Keratinocyte (primary cell): Measurements from ENCODE around the gene GKN1. TPM values are rescaled to one million over a fixed set of nuclear protein-coding genes. Genes with fewer than 3 reads are reported as not detected.

ENCODE experiments used
- DNase-seq: peaks from one replicate; pipeline ENCODE4 v3.0.0-alpha.2; 2011; ENCODE audit warnings: low read depth, missing footprints, low spot score
- FAIRE-seq: peaks from 2 replicates; lab custom pipeline; 2011; peaks lifted over from hg19 to GRCh38; lab: Jason Lieb, UNC
- H2AFZ ChIP-seq: 2 replicates; pipeline ENCODE4 v1.6.0; 2012; ENCODE audit warnings: low read length, control low read depth, inconsistent platforms; ENCODE audit not compliant: control insufficient read depth
- H3K27ac ChIP-seq: 2 replicates; pipeline ENCODE4 v1.5.1; 2011; ENCODE audit warnings: low read length; ENCODE audit not compliant: control insufficient read depth, insufficient read depth
- H3K27me3 ChIP-seq: 3 replicates; pipeline ENCODE4 v1.6.0; 2011; ENCODE audit warnings: low read length; ENCODE audit not compliant: control insufficient read depth, insufficient read depth; ENCODE audit errors: extremely low read depth
- H3K36me3 ChIP-seq, 2 experiments: 2 replicates in 1 of 2; 3 replicates in 1 of 2; pipeline ENCODE4 v1.5.1; 2011; ENCODE audit warnings: low read length in 2 of 2, mild to moderate bottlenecking in 1 of 2; ENCODE audit not compliant: control insufficient read depth in 2 of 2, insufficient read depth in 2 of 2; ENCODE audit errors: extremely low read depth in 1 of 2
- H3K4me1 ChIP-seq: 3 replicates; pipeline ENCODE4 v1.5.1; 2011; ENCODE audit warnings: low read length; ENCODE audit not compliant: control insufficient read depth, insufficient read depth; ENCODE audit errors: extremely low read depth
- H3K4me2 ChIP-seq: 3 replicates; pipeline ENCODE4 v1.6.0; 2011; ENCODE audit warnings: low read depth, low read length; ENCODE audit not compliant: control insufficient read depth, insufficient read depth; ENCODE audit errors: extremely low read depth
- H3K4me3 ChIP-seq, 3 experiments: fragments of 200-600 bp in 1 of 3; sonication (generic) in 1 of 3; 2 replicates in 2 of 3; 3 replicates in 1 of 3; pipeline ENCODE4 v1.5.1; 2011 to 2016; ENCODE audit warnings: low read length in 3 of 3, mild to moderate bottlenecking in 3 of 3, control low read depth in 2 of 3, inconsistent platforms in 1 of 3, low read depth in 1 of 3, mixed read lengths in 1 of 3, mixed run types in 1 of 3, moderate library complexity in 1 of 3; ENCODE audit not compliant: control insufficient read depth in 2 of 3, insufficient read depth in 2 of 3; ENCODE audit errors: extremely low read depth in 1 of 3
- H3K79me2 ChIP-seq: 2 replicates; pipeline ENCODE4 v1.6.0; 2012; ENCODE audit warnings: low read length; ENCODE audit not compliant: control insufficient read depth, insufficient read depth
- H3K9ac ChIP-seq: 3 replicates; pipeline ENCODE4 v1.6.0; 2011; ENCODE audit warnings: low read length; ENCODE audit not compliant: control insufficient read depth, insufficient read depth; ENCODE audit errors: extremely low read depth
- H3K9me1 ChIP-seq: 3 replicates; pipeline ENCODE4 v1.6.0; 2011; ENCODE audit warnings: low read length; ENCODE audit not compliant: control insufficient read depth, insufficient read depth; ENCODE audit errors: extremely low read depth
- H3K9me3 ChIP-seq: 2 replicates; pipeline ENCODE4 v1.5.1; 2012; ENCODE audit warnings: low read depth, low read length; ENCODE audit not compliant: control insufficient read depth
- H4K20me1 ChIP-seq: 3 replicates; pipeline ENCODE4 v1.6.0; 2011; ENCODE audit warnings: low read length; ENCODE audit not compliant: control insufficient read depth, insufficient read depth; ENCODE audit errors: extremely low read depth
- EZH2 ChIP-seq: IDR thresholded peaks from one replicate; pipeline ENCODE4 v1.6.1; 2012; ENCODE audit warnings: inconsistent platforms, mild to moderate bottlenecking, low read length, moderate library complexity
- dilution Hi-C: fragments of 300-500 bp; cut with MboI; formaldehyde crosslinking; loops from one replicate; pipeline ENCODE4 v1.7.0; 2020; ENCODE audit warnings: low sequenced_read_pairs; ENCODE audit not compliant: extremely low pct_ligation_motif_present
- polyA plus RNA-seq, 5 experiments: library from polyadenylated mRNA; depleted of rRNA in 3 of 5; stranded (reverse) in 3 of 5; stranded (forward) in 1 of 5; unstranded in 1 of 5; fragments of >200 nt; gene quantifications; 1 replicate in 1 of 5; 2 replicates in 3 of 5; 3 replicates in 1 of 5; pipeline versions ENCODE4 v1.2.1 to v1.2.3, GENCODE V29; 2011 to 2012; ENCODE audit warnings: missing spikeins in 2 of 5, low read depth in 1 of 5, low replicate concordance in 1 of 5
- TF ChIP-seq, protein P1 (sequence below), 3 experiments: IDR thresholded peaks in 1 of 3; conservative IDR thresholded peaks in 1 of 3; optimal IDR thresholded peaks in 1 of 3; 2 replicates in 2 of 3; 3 replicates in 1 of 3; pipeline versions ENCODE3 to v1.5.1; 2011; ENCODE audit warnings: low read length in 3 of 3, mild to moderate bottlenecking in 3 of 3, moderate library complexity in 2 of 3, control low read depth in 1 of 3, inconsistent platforms in 1 of 3; ENCODE audit not compliant: insufficient read depth in 2 of 3; ENCODE audit errors: extremely low read depth in 1 of 3

Gene GKN1
- polyA plus RNA-seq, 1 donor (not counting 4 experiments of a cell fraction or from before 2014, with no cell fraction given) = 0.49 TPM

DNA sequence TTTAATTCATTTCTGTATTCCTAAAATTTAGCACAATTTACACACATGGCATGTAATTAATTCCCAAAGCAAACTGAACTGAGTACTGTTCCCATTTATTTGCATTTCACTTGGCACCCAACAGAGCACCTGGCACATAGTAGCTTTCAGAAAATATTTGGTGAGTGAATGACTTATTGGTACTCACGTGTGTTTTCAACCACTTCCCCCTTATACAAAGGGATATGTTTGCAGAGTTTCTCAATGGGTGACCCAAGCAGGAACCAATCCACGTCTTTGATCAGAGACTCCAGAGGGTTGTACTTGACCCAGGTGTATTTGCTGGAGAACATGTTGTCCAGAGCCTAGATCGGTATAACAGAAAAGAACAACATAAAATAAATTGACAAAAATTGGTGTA lies 28.3 kb upstream of the GKN1 start:
- Histone ChIP-seq H3K36me3 (no peaks in the 10 kb centered on the region), H3K4me2 (no peak overlapping the region), H3K79me2 (no peaks in the 10 kb centered on the region), H3K9me3 (no peaks in the 10 kb centered on the region), H3K27ac (no peak overlapping the region), H3K9me1 (no peaks in the 10 kb centered on the region), H3K4me3 (no peak overlapping the region), H4K20me1 (no peaks in the 10 kb centered on the region), H3K27me3 (no peaks in the 10 kb centered on the region), H3K9ac (no peak overlapping the region), H3K4me1 (peaks cover 3% of the 10 kb centered on the region), H2AFZ (no peak overlapping the region)
- dilution Hi-C loops = no loop called here
- TF ChIP-seq EZH2 = no peak
- TF ChIP-seq, protein P1, sequence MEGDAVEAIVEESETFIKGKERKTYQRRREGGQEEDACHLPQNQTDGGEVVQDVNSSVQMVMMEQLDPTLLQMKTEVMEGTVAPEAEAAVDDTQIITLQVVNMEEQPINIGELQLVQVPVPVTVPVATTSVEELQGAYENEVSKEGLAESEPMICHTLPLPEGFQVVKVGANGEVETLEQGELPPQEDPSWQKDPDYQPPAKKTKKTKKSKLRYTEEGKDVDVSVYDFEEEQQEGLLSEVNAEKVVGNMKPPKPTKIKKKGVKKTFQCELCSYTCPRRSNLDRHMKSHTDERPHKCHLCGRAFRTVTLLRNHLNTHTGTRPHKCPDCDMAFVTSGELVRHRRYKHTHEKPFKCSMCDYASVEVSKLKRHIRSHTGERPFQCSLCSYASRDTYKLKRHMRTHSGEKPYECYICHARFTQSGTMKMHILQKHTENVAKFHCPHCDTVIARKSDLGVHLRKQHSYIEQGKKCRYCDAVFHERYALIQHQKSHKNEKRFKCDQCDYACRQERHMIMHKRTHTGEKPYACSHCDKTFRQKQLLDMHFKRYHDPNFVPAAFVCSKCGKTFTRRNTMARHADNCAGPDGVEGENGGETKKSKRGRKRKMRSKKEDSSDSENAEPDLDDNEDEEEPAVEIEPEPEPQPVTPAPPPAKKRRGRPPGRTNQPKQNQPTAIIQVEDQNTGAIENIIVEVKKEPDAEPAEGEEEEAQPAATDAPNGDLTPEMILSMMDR (optimal IDR thresholded peaks at IDR 0.05 in 1 of 3, IDR thresholded peaks at IDR 0.05 in 1 of 3, conservative IDR thresholded peaks at IDR 0.05 in 1 of 3; ENCODE audit: extremely low read depth in 1 of 3, insufficient read depth in 2 of 3, low read length in 3 of 3) = no peak
- no peak for FAIRE-seq
- DNase-seq = no peak

DNA sequence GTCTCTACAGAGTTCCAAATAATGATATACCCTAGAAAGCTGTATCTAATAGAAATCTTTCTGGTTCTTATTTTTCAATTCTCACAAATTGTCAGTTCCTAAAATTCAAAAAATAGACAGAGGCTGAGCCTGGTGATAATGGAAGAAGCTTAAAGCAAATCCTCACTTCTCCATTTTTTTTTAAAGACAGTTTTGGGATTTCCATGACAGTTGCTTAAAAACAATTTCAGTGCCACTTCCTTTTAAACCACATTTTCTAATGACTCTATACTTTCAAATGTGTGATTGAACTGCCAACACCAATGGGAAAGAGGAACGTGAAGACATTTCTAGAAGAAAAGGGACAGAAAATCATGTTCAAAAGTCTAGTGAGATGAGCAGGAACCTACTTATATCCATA lies 25.7 kb upstream of the GKN1 start:
- H3K4me3 ChIP-seq = no peak overlapping the region
- H3K4me2 ChIP-seq = no peak overlapping the region
- dilution Hi-C loops = no loop called here
- H2AFZ ChIP-seq = no peak overlapping the region
- no peaks in the 10 kb centered on the region for H3K9me1 ChIP-seq
- no peaks in the 10 kb centered on the region for H4K20me1 ChIP-seq
- H3K36me3 ChIP-seq = no peaks in the 10 kb centered on the region
- DNase-seq (no peak), FAIRE-seq (no peak)
- no peak overlapping the region for H3K27ac ChIP-seq
- H3K27me3 ChIP-seq = no peaks in the 10 kb centered on the region
- TF ChIP-seq, protein P1 (optimal IDR thresholded peaks at IDR 0.05 in 1 of 3, IDR thresholded peaks at IDR 0.05 in 1 of 3, conservative IDR thresholded peaks at IDR 0.05 in 1 of 3; ENCODE audit: extremely low read depth in 1 of 3, insufficient read depth in 2 of 3, low read length in 3 of 3) = no peak
- no peak for TF ChIP-seq EZH2
- no peak overlapping the region for H3K9ac ChIP-seq
- peaks cover 1% of the 10 kb centered on the region for H3K4me1 ChIP-seq
- no peaks in the 10 kb centered on the region for H3K79me2 ChIP-seq
- H3K9me3 ChIP-seq = no peaks in the 10 kb centered on the region
